ENCODE measurements around the gene PACSIN2. TPM values are rescaled to one million over a fixed set of nuclear protein-coding genes. Genes with fewer than 3 reads are reported as not detected.

Gene PACSIN2
- total and polyA plus RNA-seq, 4 donors = 40.3 to 149 (median 84.0) TPM

GRCh38 chr22:42969348-42969975, 45.5 kb downstream of the PACSIN2 start:
- Histone ChIP-seq H3K9ac (ENCODE audit: insufficient read depth in 1 of 2, low read length in 2 of 2) (no peak overlapping the region), H3K9me3 (ENCODE audit: control insufficient read depth in 4 of 4, insufficient read depth in 3 of 4, low read length in 3 of 4) (no peaks in the 10 kb centered on the region), H3K4me3 (no peak overlapping the region), H3K27ac (ENCODE audit: low read depth in 1 of 2, low read length in 1 of 2) (peak overlapping the region in 1 of 2 donors; percentile 50), H3K4me1 (ENCODE audit: control insufficient read depth in 5 of 5, insufficient read depth in 5 of 5, low read length in 5 of 5) (peaks cover 0 to 17% (median 11%) of the 10 kb centered on the region in 5 donors), H3K27me3 (ENCODE audit: control insufficient read depth in 3 of 3, insufficient read depth in 3 of 3, low read length in 2 of 3) (no peaks in the 10 kb centered on the region), H3K36me3 (ENCODE audit: control insufficient read depth in 4 of 4, insufficient read depth in 4 of 4, low read length in 4 of 4) (peaks cover 0 to 4% (median 0%) of the 10 kb centered on the region in 4 donors)
- 92 to 96% methylated on average over 12 of the region's 12 CpGs for WGBS, 2 donors
- no peak for DNase-seq
- ATAC-seq (ENCODE audit: insufficient read depth, low FRiP score) = no peak
- no peak for TF ChIP-seq CTCF (IDR thresholded peaks at IDR 0.05; ENCODE audit: control extremely low read depth, extremely low read depth)

- no peak overlapping the region for H3K9ac ChIP-seq (ENCODE audit: insufficient read depth in 1 of 2, low read length in 2 of 2)
- WGBS, 2 donors = 36 to 58% methylated on average over 8 of the region's 8 CpGs
- peak; percentile 2 for TF ChIP-seq CTCF (IDR thresholded peaks at IDR 0.05; ENCODE audit: control extremely low read depth, extremely low read depth)
- no peak overlapping the region for H3K27ac ChIP-seq (ENCODE audit: low read depth in 1 of 2, low read length in 1 of 2)
- peaks cover 0 to 18% (median 4%) of the 10 kb centered on the region in 5 donors for H3K4me1 ChIP-seq (ENCODE audit: control insufficient read depth in 5 of 5, insufficient read depth in 5 of 5, low read length in 5 of 5)
- H3K9me3 ChIP-seq (ENCODE audit: control insufficient read depth in 4 of 4, insufficient read depth in 3 of 4, low read length in 3 of 4) = no peaks in the 10 kb centered on the region
- H3K36me3 ChIP-seq (ENCODE audit: control insufficient read depth in 4 of 4, insufficient read depth in 4 of 4, low read length in 4 of 4) = peaks cover 0 to 4% (median 0%) of the 10 kb centered on the region in 4 donors
- no peak overlapping the region for H3K4me3 ChIP-seq
- peak; percentile 62 for ATAC-seq (ENCODE audit: insufficient read depth, low FRiP score)
- peak in 2 of 3 donors; percentile 33 to 34 for DNase-seq
- H3K27me3 ChIP-seq (ENCODE audit: control insufficient read depth in 3 of 3, insufficient read depth in 3 of 3, low read length in 2 of 3) = no peaks in the 10 kb centered on the region
These were observed 47.0 kb downstream of the PACSIN2 start for GRCh38 chr22:42967933-42968332.

- WGBS, 2 donors = 85 to 87% methylated on average over 8 of the region's 8 CpGs
- no peak overlapping the region for H3K9ac ChIP-seq (ENCODE audit: insufficient read depth in 1 of 2, low read length in 2 of 2)
- no peaks in the 10 kb centered on the region for H3K27me3 ChIP-seq (ENCODE audit: control insufficient read depth in 3 of 3, insufficient read depth in 3 of 3, low read length in 2 of 3)
- peaks cover 0 to 4% (median 0%) of the 10 kb centered on the region in 4 donors for H3K36me3 ChIP-seq (ENCODE audit: control insufficient read depth in 4 of 4, insufficient read depth in 4 of 4, low read length in 4 of 4)
- H3K4me1 ChIP-seq (ENCODE audit: control insufficient read depth in 5 of 5, insufficient read depth in 5 of 5, low read length in 5 of 5) = peaks cover 0 to 20% (median 8%) of the 10 kb centered on the region in 5 donors
- H3K9me3 ChIP-seq (ENCODE audit: control insufficient read depth in 4 of 4, insufficient read depth in 3 of 4, low read length in 3 of 4) = no peaks in the 10 kb centered on the region
- no peak for ATAC-seq (ENCODE audit: insufficient read depth, low FRiP score)
- no peak overlapping the region for H3K4me3 ChIP-seq
- no peak for TF ChIP-seq CTCF (IDR thresholded peaks at IDR 0.05; ENCODE audit: control extremely low read depth, extremely low read depth)
- no peak for DNase-seq
- no peak overlapping the region for H3K27ac ChIP-seq (ENCODE audit: low read depth in 1 of 2, low read length in 1 of 2)
These were observed 47.9 kb downstream of the PACSIN2 start for GRCh38 chr22:42967005-42967404.
